ENCODE data around the gene FERMT3.

FERMT3 gene

DNA sequence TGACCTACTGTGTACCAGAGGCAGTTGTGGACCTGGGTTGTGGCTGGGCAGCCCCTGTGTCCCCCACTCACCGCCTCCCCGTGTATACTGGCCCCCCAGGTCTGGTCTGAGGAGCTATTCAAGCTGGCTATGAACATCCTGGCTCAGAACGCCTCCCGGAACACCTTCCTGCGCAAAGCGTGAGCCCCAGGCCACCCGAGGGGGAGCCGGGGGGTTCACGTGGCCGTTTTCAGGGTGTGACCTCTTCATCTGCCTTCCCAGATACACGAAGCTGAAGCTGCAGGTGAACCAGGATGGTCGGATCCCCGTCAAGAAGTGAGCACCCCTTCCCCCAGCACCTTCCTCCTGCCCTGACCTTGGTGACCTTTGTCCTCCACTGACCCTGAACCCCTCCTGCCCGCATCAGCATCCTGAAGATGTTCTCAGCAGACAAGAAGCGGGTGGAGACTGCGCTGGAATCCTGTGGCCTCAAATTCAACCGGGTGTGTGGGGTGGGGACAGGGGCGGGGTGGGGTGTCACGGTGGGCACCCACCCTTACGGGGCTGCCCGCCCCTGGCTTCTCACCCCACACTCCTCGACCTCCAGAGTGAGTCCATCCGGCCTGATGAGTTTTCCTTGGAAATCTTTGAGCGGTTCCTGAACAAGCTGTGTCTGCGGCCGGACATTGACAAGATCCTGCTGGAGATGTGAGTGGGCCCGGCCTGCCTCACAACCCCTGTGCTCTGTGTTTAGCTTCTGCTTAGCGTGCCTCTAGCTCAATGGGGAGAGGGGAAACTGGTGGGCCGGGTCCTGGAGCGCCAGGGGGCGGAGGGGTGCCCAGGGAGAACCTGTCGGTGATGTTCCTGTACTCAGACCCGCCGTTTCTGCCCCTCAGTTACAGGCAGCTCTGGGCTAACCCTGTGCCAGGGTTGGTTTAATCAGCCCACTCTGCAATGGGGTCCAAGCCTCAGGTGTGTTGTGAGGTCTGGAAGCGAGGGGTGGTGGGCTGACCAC, 48.9 kb downstream of the FERMT3 start:
- no peak for DNase-seq (ENCODE audit: extremely low spot score)
- TF ChIP-seq, protein P1, sequence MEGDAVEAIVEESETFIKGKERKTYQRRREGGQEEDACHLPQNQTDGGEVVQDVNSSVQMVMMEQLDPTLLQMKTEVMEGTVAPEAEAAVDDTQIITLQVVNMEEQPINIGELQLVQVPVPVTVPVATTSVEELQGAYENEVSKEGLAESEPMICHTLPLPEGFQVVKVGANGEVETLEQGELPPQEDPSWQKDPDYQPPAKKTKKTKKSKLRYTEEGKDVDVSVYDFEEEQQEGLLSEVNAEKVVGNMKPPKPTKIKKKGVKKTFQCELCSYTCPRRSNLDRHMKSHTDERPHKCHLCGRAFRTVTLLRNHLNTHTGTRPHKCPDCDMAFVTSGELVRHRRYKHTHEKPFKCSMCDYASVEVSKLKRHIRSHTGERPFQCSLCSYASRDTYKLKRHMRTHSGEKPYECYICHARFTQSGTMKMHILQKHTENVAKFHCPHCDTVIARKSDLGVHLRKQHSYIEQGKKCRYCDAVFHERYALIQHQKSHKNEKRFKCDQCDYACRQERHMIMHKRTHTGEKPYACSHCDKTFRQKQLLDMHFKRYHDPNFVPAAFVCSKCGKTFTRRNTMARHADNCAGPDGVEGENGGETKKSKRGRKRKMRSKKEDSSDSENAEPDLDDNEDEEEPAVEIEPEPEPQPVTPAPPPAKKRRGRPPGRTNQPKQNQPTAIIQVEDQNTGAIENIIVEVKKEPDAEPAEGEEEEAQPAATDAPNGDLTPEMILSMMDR (IDR thresholded peaks at IDR 0.05; ENCODE audit: control extremely low read depth, extremely low read depth, low read depth, missing control alignments), result no peak
- ChIA-PET CTCF (interaction anchor here (0.7 to 3.2 kb wide), 5 partner anchors 9 to 51 kb away, joined by 3 to 11 read pairs (median 4); partner anchors contain the start of gene ESRRA), POLR2A (interaction anchor here (0.6 kb wide), 1 partner anchor 12 kb away, joined by 5 read pairs; no protein-coding TSS in a partner anchor)

DNA sequence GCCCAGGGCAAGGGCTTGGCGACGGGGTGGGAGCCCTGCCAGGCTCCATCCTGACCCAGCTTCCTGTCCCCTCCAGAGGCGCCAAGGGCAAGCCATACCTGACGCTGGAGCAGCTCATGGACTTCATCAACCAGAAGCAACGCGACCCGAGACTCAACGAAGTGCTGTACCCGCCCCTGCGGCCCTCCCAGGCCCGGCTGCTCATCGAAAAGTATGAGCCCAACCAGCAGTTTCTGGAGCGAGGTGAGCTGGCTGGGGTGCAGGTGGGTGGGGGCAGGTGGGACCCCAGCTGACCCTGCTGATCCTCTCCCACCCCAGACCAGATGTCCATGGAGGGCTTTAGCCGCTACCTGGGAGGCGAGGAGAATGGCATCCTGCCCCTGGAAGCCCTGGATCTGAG, 49.8 kb downstream of the FERMT3 start:
- TF ChIP-seq, protein P1 (IDR thresholded peaks at IDR 0.05; ENCODE audit: control extremely low read depth, extremely low read depth, low read depth, missing control alignments), result no peak
- no peak for DNase-seq (ENCODE audit: extremely low spot score)
- CTCF ChIA-PET, result interaction anchor here (3.2 kb wide), 1 partner anchor 45 kb away, joined by 11 read pairs; no protein-coding TSS in a partner anchor
- POLR2A ChIA-PET, result interaction anchor here (0.6 kb wide), 1 partner anchor 11 kb away, joined by 5 read pairs; no protein-coding TSS in a partner anchor

DNA sequence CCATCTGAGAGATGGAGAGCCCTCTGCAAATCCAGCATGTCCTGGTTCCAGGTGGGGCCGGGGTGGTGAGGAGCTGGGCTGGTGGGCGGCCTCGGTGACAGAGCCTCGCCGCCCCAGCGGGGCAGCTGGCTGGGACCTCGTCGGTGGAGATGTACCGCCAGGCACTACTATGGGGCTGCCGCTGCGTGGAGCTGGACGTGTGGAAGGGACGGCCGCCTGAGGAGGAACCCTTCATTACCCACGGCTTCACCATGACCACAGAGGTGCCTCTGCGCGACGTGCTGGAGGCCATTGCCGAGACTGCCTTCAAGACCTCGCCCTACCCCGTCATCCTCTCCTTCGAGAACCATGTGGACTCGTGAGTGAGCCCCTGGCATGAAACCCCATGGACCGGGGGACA, 51.8 kb downstream of the FERMT3 start:
- ChIA-PET CTCF (interaction anchor here (0.9 to 14.6 kb wide), 4 partner anchors 8 to 52 kb away, joined by 3 to 134 read pairs (median 8); partner anchors contain the start of genes FERMT3 and PLCB3), POLR2A (no interaction called here)
- DNase-seq (ENCODE audit: extremely low spot score), result no peak
- TF ChIP-seq, protein P1 (IDR thresholded peaks at IDR 0.05; ENCODE audit: control extremely low read depth, extremely low read depth, low read depth, missing control alignments), result no peak

DNA sequence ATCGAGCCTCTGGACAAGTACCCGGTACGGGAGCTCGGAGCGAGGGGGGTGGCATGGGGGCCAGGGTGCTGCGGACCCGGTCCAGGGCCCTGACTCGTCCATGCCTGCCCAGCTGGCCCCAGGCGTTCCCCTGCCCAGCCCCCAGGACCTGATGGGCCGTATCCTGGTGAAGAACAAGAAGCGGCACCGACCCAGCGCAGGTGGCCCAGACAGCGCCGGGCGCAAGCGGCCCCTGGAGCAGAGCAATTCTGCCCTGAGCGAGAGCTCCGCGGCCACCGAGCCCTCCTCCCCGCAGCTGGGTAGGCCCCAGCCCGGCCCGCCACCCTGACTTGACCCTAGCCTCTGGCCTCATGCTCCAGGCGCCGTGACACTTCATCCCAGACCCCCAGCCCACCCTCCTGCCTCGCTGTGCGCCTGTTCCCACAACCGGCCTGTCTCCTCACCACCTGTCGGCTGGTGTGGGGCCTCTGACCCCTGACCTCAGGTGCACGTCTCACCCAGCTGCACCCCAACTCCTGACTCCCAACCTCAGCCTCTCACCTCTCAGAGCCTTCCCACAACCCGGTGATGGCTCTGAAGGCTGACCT, 52.5 kb downstream of the FERMT3 start:
- DNase-seq (ENCODE audit: extremely low spot score), result no peak
- TF ChIP-seq, protein P1 (IDR thresholded peaks at IDR 0.05; ENCODE audit: control extremely low read depth, extremely low read depth, low read depth, missing control alignments), result no peak
- POLR2A ChIA-PET, result interaction anchor here (0.5 kb wide), 1 partner anchor 10 kb away, joined by 4 read pairs; no protein-coding TSS in a partner anchor
- CTCF ChIA-PET, result interaction anchor here (0.9 to 14.6 kb wide), 4 partner anchors 8 to 53 kb away, joined by 3 to 134 read pairs (median 8); partner anchors contain the start of genes FERMT3 and PLCB3

DNA sequence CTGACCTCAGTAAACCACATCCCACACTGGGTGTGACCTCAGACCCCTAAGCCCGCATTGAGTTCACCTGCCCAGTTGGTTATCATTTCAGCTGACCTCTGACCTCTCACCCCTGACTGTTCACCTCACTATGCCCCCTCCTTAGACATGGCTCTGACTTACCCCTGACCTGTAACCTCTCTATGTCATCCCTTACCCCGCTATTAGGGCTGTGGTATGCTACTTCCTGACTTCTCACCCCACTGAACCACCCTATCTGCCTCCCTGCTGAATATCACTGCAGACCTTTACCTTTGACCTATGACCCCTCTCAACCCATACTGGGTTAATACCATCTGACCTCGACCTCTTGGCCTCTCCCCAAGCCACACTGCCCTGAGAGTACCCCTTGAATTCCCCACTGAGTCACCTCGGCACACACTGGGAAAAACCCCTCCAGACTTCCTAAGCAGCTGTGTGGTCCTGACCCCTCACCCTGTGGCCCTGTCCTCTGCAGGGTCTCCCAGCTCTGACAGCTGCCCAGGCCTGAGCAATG, 53.1 kb downstream of the FERMT3 start:
- POLR2A ChIA-PET, result interaction anchor here (0.5 kb wide), 1 partner anchor 9 kb away, joined by 4 read pairs; no protein-coding TSS in a partner anchor
- CTCF ChIA-PET, result interaction anchor here (0.9 to 14.6 kb wide), 3 partner anchors 9 to 45 kb away, joined by 3 to 134 read pairs (median 9); partner anchors contain the start of gene PLCB3
- peak; percentile 48 for DNase-seq (ENCODE audit: extremely low spot score)
- TF ChIP-seq, protein P1 (IDR thresholded peaks at IDR 0.05; ENCODE audit: control extremely low read depth, extremely low read depth, low read depth, missing control alignments), result no peak
